Renal cortex interstitium (tissue), 15 donors: ENCODE results near the gene KBTBD13. TPM values are rescaled to one million over a fixed set of nuclear protein-coding genes. Genes with fewer than 3 reads are reported as not detected.

Experiments used
- DNase-seq, 11 donors: peaks; one replicate each; pipeline ENCODE4 v3.0.0-alpha.2; 2013; ENCODE audit warnings: low read depth in 9 of 11, low spot score in 4 of 11; ENCODE audit errors: extremely low read depth in 1 of 11
- long read RNA-seq, 16 experiments: transcript quantifications; one replicate each; lab custom pipeline, GENCODE V29; 2026
- polyA plus RNA-seq, 3 donors: library from polyadenylated mRNA; unstranded; fragments of 120-200 nt; gene quantifications; one replicate each; pipeline ENCODE4 v1.2.1, GENCODE V29; 2013; ENCODE audit not compliant: insufficient read length in 3 of 3

The KBTBD13 gene
- under 1 TPM; 0.03 to 0.12 (median 0.05) TPM for polyA plus RNA-seq
- long read RNA-seq, donor 1, result 0 reads
- long read RNA-seq, donor 2, result 0 reads
- long read RNA-seq, donor 3, result 0 reads
- long read RNA-seq, donor 4, result 0 reads
- long read RNA-seq, donor 5, result 0 reads
- long read RNA-seq, donor 6, result 0 reads
- long read RNA-seq, donor 7, result 0 reads
- long read RNA-seq, donor 8, result 0 reads
- long read RNA-seq, donor 9, result 0 reads
- long read RNA-seq, donor 10, partial matches to known transcripts, result 0 of 1 reads
- long read RNA-seq, donor 10, other reads (novel, unspliced or antisense), result 0 of 1 reads
- long read RNA-seq, donor 11, result 0 reads
- long read RNA-seq, donor 12, result 0 reads
- long read RNA-seq, donor 13, result 0 reads
- long read RNA-seq, donor 14, result 0 reads
- long read RNA-seq, donor 15, result 0 reads
- long read RNA-seq, donor 16, partial matches to known transcripts, result 0 of 1 reads
- long read RNA-seq, donor 16, other reads (novel, unspliced or antisense), result 0 of 1 reads

- DNase-seq, result no peak
These were observed at the start of gene KBTBD13 for GRCh38 chr15:65076486-65077290. Gene KBTBD13 (plus strand): TSS chr15:65076746. CDS start chr15:65076816, 70 bp downstream.

- DNase-seq, result no peak
These were observed 49.8 kb upstream of the KBTBD13 start for GRCh38 chr15:65026756-65027155.

- DNase-seq, result no peak
These were observed 49.0 kb upstream of the KBTBD13 start for GRCh38 chr15:65027593-65027992.

GRCh38 chr15:65028338-65028737 is 48.2 kb upstream of the KBTBD13 start:
- DNase-seq, result no peak

- DNase-seq, result peak in 9 of 11 donors; percentile 70 to 87 (median 82)
These were observed 47.4 kb upstream of the KBTBD13 start, which contains the start of gene MTFMT for GRCh38 chr15:65028921-65029735. Gene MTFMT (minus strand): TSS chr15:65029639. CDS start chr15:65029613, 26 bp downstream.

- no peak for DNase-seq
These were observed 46.8 kb upstream of the KBTBD13 start for GRCh38 chr15:65029736-65030208.

- peak in 1 of 11 donors; percentile 80 for DNase-seq
These were observed 43.6 kb upstream of the KBTBD13 start for GRCh38 chr15:65032801-65033537.

- no peak for DNase-seq
These were observed 42.8 kb upstream of the KBTBD13 start for GRCh38 chr15:65033659-65034269.

- no peak for DNase-seq
These were observed 41.8 kb upstream of the KBTBD13 start for GRCh38 chr15:65034719-65035118.

GRCh38 chr15:65037309-65037708 is 39.2 kb upstream of the KBTBD13 start:
- no peak for DNase-seq

GRCh38 chr15:65038428-65038827 is 38.1 kb upstream of the KBTBD13 start:
- no peak for DNase-seq

- no peak for DNase-seq
These were observed 37.7 kb upstream of the KBTBD13 start for GRCh38 chr15:65038836-65039235.

GRCh38 chr15:65040461-65040860 is 36.1 kb upstream of the KBTBD13 start:
- no peak for DNase-seq

GRCh38 chr15:65041787-65042186 is 34.8 kb upstream of the KBTBD13 start:
- no peak for DNase-seq

- no peak for DNase-seq
These were observed 33.7 kb upstream of the KBTBD13 start for GRCh38 chr15:65042776-65043327.

- DNase-seq, result peak in 1 of 11 donors; percentile 58
These were observed 32.3 kb upstream of the KBTBD13 start for GRCh38 chr15:65044218-65044617.

- DNase-seq, result peak in 1 of 11 donors; percentile 61
These were observed 31.6 kb upstream of the KBTBD13 start, which contains the start of gene SLC51B for GRCh38 chr15:65044724-65045481. Gene SLC51B (plus strand): TSS chr15:65045387. CDS start chr15:65050005, 4,618 bp downstream.
